NCI-H1092 (cell line): Measurements from ENCODE around the gene KLRC3.
A peak's percentile ranks its signal among the peaks of the same experiment; 100 is the strongest.
"Not testable (repeated sequence)": the region's sequence is repeated elsewhere in the genome, so short reads cannot be mapped to it uniquely, and the experiment has no call there.

ENCODE experiments used
- DNase-seq: peaks from one replicate; lab custom pipeline; 2025; lab: John Stamatoyannopoulos, UW

The KLRC3 gene

GRCh38 chr12:10368206-10369171, 51.9 kb downstream of the KLRC3 start:
- DNase-seq = no peak

- DNase-seq = not testable (repeated sequence)
Observed at GRCh38 chr12:10367714-10368113, 52.7 kb downstream of the KLRC3 start.

GRCh38 chr12:10366875-10367274, 53.5 kb downstream of the KLRC3 start:
- no peak for DNase-seq

- DNase-seq = no peak
Observed at GRCh38 chr12:10365696-10366405, 54.5 kb downstream of the KLRC3 start.

GRCh38 chr12:10364815-10365622, 55.4 kb downstream of the KLRC3 start:
- peak; percentile 71 for DNase-seq

- DNase-seq = no peak
Observed at GRCh38 chr12:10363914-10364814, 56.2 kb downstream of the KLRC3 start.

- DNase-seq = no peak
Observed at GRCh38 chr12:10363658-10363913, 56.8 kb downstream of the KLRC3 start.

- no peak for DNase-seq
Observed at GRCh38 chr12:10362828-10363657, 57.4 kb downstream of the KLRC3 start.

- no peak for DNase-seq
Observed at GRCh38 chr12:10362325-10362724, 58.1 kb downstream of the KLRC3 start.
